Caki2 (cell line): ENCODE results near the gene TMEM119. TPM values are rescaled to one million over a fixed set of nuclear protein-coding genes. Genes with fewer than 3 reads are reported as not detected.

Experiments
- DNase-seq: peaks from one replicate; pipeline ENCODE4 v3.0.0-alpha.2; 2015; ENCODE audit warnings: low read depth
- in situ Hi-C: cut with HindIII; loops from 2 replicates; pipeline ENCODE4 v1.10.0; 2016; ENCODE audit warnings: low sequenced_read_pairs, low pct_unique_long_range_greater_than_20kb, mixed read lengths
- total RNA-seq: library from RNA; depleted of rRNA; stranded (reverse); fragments of >200 nt; shearing (Covaris generic); gene quantifications from 2 replicates; pipeline ENCODE4 v1.2.3, GENCODE V29; 2014; ENCODE audit warnings: low replicate concordance; rRNA removed

TMEM119 gene
- total RNA-seq = not detected in 2 replicates

DNA sequence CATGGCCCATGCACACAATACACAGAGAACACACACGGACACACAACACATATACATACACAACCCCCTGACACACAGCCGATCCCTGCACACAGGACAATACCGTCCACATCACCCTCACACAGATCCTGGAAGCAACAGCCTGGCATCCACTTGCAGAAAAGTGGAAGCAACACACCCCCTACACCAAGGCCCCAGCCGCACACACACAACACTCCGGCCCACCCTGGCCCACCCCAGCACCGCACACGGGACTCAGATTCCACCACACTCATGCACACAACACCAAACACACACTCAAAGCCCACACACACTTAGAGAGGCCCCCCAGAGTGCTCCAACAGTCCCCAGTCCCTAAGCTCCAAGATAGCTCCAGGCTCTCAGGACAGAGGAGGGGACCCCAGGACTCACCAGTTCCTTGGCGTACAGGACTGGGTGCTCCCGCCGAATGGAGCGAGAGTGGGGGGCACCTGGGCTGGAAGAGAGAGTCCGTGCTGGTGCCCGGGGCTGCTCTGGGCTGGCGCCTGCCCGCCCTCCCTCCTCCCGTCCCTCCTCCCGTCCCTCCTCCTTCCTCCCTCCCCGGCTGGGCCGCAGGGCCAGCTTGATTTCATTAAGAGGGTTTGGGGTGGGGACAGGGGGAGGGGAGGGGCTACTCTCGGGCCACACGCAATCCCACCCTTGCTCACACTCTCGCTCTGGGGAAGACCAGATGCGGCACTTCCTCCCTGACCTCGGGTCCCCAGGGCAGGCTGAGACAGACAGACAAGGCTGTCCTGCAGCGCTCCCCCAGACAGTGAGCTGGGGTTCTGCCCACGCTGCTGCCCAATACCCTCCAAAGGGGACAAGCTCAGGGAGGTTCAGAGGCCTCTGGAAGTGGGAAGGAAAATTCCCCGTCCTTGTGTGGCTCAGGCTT is at the start of gene TMEM119:
TMEM119 (minus strand) TSS at position 526 of the 913 bp plus-strand sequence. CDS start 5,701 bp downstream, outside the sequence.
- DNase-seq = no peak
- in situ Hi-C loops = no loop called here

DNA sequence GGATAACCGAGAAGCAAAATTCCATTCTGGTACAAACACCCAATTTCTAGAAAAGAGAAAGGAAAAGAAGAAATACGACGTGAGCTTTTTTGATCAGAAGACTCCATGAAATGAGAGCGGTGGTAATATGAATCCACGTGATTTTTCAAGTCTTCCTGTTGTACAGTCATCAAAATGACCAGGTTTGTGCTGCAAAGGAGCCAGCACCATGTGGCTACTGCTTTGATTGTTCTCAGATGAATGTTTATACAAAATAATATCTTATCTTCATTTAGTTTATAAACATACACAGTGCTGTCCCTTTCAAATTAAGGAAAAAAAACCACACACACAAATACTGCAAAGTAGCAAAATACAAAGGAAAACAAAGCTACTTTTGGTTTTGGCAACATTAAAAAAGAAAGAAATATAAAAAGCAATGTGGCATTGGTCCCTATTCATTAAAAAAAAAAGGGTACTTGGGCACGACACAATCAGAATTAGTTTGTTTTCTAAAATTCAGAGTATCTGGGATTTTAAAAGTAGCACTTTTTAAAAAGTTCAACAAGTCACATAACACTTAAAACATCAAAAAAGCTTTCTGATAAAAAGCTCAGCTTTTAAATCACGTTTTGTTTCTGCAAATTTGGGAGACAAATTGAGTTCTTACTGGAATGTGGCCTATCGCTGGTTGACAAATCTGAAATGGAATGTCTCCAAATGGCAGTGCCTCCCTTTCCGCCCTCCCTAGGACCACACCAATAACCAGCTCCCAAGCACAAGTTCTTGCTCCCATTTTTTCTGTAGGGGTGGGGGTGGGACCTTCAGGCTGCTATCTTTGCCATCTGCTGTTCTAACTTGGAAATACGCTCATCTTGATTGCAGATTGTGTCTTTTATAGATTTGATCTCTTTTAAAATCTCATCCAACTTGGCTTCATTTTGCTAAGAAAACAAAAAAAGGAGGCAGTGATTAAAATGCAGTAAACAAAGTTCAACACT is 49.0 kb upstream of the TMEM119 start:
- in situ Hi-C loops = no loop called here
- no peak for DNase-seq

DNA sequence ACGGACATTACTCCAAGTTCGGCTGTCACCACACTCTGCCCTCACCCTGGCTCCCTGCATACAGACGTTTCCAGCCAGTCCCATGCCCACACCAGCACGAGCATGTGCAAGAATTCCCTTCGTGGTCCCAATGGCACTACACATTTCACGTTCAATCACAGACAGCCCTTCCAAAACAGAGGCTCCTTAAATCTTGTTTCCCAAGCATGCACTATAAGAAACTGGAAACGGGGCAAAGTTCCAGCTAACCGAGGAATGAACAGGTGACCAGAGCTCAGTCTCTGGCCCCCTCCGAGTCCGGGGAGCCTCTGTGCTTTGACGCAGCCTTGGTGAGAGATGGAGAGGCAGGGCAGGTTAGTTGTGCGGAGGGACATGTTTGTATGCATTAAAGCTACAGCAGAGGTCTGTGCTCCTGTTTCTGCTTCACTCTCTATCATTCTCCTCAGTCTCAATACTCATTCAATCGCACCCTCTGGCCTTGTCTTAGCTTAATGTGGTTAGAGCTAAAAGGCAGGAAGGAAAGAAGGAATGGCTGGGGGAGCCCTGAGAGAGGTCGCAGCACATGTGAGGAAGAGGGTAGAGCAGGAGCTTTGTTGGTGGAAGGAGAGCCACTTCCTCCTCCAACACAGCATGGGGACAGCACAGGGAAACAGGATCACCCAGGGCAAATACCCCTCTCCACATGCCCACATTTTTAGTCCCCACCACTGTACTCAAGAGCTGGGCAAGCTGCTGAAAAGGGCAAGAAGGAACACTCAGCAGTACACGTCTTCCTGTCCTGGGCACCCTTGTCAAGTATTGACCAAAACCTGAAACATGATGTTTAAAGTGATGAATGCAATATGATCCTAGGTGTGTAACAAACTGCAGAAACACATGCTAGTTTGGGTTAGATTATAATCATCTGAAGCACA is 48.1 kb upstream of the TMEM119 start:
- DNase-seq = no peak
- in situ Hi-C loops = no loop called here

GRCh38 chr12:108644811-108645120 is 46.9 kb upstream of the TMEM119 start:
- in situ Hi-C loops = no loop called here

DNA sequence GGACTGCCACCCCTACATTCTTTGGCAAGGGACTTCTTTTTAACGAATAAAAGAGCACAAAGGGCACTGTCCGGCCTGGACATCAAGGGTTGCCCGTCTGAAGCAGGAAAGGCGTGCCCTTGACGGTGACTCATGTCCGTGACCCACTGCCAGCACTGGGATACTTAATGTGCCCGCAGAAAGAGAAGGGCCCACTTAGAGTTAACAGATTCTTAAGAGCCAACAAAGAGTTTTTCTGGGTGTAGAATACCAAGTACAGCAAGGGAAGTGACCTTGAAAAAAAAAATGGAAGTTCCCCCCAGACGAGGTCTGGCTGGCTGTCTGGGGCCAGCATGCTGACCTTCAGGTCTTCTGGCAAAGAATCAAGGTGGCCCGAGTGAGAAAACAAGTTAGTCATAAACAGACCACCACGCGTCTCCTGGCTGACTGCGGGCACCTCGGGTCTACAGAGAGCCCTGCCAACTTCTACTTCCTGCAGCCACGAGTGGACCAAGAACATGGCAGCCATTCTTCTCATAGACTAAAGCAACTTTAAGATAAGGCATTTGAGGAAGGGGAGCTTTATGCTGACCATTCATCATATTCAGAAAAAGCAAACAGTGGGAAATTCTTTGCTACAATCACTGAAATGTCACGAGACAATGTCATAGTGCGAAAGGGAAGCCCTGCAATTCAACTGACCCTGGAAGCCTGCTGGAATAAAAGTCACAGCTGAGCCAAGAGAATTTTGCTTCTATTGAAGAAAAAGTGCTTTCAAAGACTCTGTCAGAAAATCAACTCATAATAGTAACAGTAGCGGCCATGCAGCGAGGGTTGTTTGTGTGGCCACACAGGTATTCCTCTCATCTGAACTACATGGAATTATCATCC is 46.3 kb upstream of the TMEM119 start:
- DNase-seq = peak; percentile 67
- in situ Hi-C loops = no loop called here

More at GRCh38 chr12:108644811-108645120, 46.9 kb upstream of the TMEM119 start:
- no peak for DNase-seq

DNA sequence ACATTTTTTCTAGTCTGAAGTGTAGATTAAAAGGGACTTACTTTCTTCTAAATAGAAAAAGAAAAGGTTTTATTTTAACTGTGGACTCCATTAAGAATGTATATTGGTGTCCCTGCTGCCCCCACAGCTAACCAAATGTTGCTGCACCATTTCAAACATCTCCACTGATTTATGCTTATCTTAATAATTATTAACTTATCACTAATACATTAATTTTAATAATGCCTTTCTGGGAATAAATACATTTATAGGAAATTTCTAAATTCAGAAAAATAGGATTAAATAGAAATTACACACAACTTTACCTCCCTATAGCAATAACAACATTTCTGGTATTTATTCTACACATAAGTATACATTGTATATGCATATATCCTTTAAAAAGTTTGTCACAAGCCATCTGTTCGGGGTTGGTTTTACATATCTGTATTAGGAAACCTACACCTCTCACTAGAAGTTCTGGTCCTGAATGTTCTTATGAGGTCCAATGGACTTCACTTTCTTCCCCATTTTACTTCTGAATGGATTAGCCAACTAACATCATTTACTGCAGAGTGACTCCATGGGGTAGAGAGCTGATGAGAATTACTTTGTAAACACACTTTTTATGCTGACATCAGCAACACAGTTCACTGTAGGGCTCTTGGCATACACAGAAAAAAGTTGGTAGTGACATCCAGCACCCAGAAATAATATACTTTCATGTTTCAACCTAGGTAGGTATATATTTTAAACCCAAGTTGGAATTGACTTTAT is 45.2 kb upstream of the TMEM119 start:
- in situ Hi-C loops = no loop called here
- DNase-seq = no peak

- DNase-seq = no peak
- in situ Hi-C loops = no loop called here
Observed at GRCh38 chr12:108642269-108642870, 44.5 kb upstream of the TMEM119 start.

- in situ Hi-C loops = no loop called here
- no peak for DNase-seq
Observed at GRCh38 chr12:108641446-108642268, 43.8 kb upstream of the TMEM119 start.

DNA sequence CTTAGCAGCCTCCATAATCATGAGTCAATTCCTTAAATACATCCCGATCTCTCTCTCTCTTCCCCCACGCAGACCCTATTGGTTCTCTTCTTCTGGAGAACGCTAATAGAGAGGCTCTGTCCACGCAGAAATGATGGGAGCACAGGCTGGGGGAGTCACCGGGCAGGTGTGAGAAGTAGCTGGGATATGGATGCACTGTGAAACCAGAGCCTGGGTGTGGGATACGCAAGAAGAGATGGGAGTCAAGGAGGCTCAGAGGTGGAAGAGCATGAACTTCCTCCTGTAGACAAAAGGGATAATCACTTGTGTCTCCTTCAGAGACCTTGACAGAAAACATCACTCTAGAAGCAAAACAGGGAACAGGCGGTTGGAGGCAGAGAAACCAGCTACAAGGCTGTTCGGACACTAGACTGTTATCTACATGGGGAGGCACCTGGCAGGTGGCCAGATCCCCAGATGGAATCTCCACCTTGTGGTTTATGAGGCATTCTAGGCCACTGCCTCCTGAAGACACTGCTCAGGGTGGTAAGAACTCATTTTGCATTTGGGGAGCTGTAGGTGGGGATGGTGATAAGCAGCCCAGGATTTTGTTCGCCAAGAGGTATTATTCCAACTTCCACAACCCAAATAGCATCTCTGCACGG is 43.0 kb upstream of the TMEM119 start:
- no peak for DNase-seq
- in situ Hi-C loops = no loop called here

DNA sequence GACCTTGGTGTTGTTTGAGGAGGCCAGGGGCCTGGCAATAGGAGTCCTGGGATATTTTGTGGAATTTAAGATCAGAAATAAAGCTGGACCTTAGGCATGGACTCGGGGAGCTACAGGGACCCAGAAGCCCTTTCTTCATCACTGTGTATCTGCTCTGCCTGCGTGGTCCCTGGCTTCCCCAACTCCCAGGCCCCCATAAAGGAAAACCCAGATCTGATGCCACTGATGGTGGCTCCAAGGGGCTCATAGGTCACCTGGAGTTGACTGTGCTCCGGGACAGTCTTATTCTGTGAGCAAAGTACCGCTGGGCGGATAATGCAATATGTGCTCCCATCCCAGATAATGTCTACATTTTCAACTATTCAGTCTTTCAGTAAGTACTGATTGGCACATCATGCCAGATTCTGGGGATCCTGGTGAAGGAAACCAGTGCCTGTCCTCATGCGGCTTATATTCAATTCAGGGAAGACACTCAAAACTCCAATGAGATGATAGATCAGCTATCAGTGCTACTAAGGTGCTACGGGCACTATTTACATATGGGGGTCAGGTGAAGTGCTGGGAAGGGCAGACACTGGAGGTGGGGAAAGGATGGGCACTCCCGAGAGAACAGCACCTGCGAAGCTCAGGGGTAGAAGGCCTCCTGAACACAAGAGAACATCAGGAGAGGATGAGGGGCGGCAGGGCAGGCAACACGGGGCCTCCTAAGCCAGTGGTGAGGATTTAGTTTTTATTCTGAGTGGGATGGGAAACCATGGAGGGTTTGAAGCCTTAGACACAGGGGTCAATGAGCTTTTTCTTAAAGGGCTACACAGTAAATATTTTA is 41.3 kb upstream of the TMEM119 start:
- in situ Hi-C loops = no loop called here
- no peak for DNase-seq

DNA sequence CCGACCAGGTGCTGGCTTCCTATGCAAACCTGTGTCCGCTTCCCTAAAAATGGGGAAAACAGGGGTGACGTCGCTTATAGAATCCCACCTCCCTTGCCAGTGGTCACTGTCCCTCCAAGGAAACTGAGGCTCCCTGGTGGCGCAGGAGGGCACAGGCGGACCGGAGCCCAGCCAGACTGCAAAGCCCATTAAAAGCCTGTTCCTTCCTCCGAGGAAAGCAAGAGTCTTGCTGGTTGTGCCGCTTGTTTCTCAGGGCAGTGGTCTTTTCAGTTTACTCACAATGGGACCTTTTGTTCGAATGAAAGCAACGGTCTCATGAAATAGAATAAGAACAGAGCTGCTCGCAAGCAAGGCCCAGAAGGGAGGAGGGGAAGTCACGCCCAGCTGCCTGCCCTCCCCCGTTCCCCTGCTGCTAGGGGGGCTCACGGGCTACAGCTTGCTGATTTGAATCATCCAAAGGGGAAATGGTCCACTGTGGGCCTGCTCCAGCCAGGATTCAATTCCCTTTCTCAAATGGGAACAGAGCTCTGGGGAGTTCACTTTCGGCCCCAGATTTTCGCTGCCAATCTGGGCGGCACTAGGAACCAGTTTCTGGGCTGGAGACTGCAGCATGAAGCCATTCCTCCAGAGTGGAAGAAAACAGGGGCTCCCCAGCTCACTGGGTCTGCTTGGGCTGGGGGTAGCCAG is 40.4 kb upstream of the TMEM119 start:
- in situ Hi-C loops = no loop called here
- DNase-seq = no peak

DNA sequence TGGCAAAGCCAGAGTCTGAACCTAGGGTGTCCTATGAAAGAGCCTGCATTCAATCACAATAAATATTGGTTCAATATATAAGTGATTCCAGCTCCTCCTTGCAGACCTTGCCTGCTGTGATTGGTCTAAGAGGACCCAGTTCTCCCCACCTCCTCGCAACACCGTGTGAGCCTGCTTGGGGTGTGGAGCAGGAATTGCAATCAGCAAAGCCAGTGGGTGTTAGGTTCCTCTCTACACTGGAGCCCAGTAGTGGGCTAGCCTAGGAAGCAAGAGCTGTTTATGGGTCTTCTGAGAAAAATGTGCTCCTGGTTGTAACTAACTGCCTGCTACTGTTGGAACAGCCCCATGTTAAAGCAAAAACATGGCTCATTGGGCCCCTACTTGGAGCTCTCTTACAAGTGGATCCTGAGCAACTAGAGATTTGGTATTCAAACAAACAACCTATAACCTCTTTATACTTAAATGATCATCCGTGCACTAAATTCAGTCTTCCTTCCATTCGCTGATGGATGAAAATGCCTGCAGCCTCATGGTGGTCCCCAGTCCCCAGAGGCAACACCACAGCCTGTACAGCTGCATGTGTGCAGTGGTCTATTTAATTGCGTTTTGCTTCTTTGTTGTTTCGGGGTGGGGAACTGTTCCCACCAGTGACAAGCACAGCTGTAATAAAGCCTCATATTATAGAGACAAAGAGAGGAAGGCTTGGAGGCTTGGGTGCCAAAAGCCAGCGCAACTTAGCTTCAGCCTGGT is 39.5 kb upstream of the TMEM119 start:
- in situ Hi-C loops = no loop called here
- DNase-seq = no peak
